T-helper 17 cell (primary cell): ENCODE measurements around the gene GMNC. TPM values are rescaled to one million over a fixed set of nuclear protein-coding genes. Genes with fewer than 3 reads are reported as not detected.
"Not testable (repeated sequence)": the region's sequence is repeated elsewhere in the genome, so short reads cannot be mapped to it uniquely, and the experiment has no call there.

Source experiments
- ATAC-seq: fragments of 150-1000 bp; cut with Tn5 transposase; 2 replicates; pipeline ENCODE4 v1.10.0; 2021; ENCODE audit warnings: mild to moderate bottlenecking, moderate library complexity
- DNase-seq, 3 donors: peaks; one replicate each; pipeline versions ENCODE4 v3.0.0 to v3.0.0-alpha.2; 2020 to 2021
- H3K9me3 ChIP-seq: one replicate; pipeline ENCODE4 v1.7.0; 2013; ENCODE audit warnings: low read length, mild to moderate bottlenecking; ENCODE audit not compliant: control insufficient read depth, poor library complexity, severe bottlenecking
- H3K27ac Mint-ChIP-seq: one replicate; pipeline ENCODE4 v1.8.0; 2022; ENCODE audit warnings: mild to moderate bottlenecking, moderate library complexity, mixed read lengths
- H3K27me3 Mint-ChIP-seq: one replicate; pipeline ENCODE4 v1.8.0; 2022; ENCODE audit warnings: mixed read lengths
- H3K36me3 Mint-ChIP-seq: one replicate; pipeline ENCODE4 v1.8.0; 2022; ENCODE audit warnings: low read depth, mixed read lengths
- H3K4me1 Mint-ChIP-seq: one replicate; pipeline ENCODE4 v1.8.0; 2022; ENCODE audit warnings: mild to moderate bottlenecking, mixed read lengths
- H3K4me3 Mint-ChIP-seq: one replicate; pipeline ENCODE4 v1.8.0; 2022; ENCODE audit warnings: mild to moderate bottlenecking, moderate library complexity, mixed read lengths
- total RNA-seq, 4 donors: library from RNA in 2 of 4; stranded (reverse) in 2 of 4; gene quantifications; one replicate each; pipeline ENCODE4 v1.2.3 and lab custom pipeline; 2022 to 2026

Gene GMNC, protein sequence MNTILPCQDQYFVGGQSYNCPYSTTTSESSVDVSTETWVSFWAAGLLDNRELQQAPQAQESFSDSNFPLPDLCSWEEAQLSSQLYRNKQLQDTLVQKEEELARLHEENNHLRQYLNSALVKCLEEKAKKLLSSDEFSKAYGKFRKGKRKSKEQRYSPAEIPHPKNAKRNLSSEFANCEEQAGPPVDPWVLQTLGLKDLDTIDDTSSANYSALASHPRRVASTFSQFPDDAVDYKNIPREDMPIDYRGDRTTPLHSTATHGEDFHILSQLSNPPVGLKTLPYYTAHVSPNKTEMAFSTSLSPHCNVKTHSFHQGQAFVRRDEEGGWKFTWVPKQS
- total RNA-seq (not detected), total RNA-seq (lab: John Stamatoyannopoulos, UW) (0 reads per million in 2 donors)

DNA sequence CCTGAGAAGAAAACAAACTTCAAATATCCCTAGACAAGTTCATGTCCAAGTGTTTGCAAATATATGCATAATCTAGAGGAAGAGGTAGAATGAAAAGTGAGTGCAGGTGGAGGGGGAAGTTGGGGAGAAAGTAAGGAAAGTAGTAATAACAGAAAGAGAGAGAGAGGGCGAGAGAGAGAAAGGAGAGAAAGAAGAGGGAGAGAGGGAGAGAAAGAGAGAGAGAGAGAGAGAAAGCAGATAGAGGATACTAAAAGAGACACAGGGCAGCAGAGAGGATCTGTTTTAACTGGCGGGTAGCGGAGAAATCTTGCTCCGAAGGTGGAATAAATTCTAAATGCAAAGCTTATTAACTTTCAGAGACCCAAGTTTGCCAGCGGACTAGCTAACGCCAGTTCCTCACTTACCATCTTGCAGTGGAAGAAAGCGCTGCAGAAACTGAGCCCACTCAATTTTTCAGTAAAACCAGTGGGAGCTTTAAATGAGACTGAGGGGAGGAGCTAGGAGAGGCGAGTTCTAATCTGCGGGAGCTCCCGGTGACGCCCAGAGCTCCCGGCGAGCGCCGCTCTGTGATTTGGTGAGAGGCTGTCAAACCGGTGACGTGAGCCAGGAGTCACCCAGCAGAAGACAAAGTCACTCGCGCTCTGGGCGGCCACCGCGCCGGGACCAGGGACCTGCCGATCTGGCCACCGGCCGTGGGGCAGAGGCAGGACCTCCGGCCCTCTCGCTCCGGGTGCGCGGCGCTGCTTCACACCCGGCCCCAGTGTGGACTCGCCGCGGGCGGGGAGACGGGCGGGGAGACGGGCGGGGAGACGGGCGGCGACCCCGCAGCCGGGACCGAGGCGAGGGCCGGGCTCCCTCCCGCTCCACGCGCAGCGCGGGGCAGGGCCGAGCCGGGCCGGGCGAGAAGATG, at the start of gene GMNC:
Gene GMNC, minus strand, starts transcription at position 486 of the 910 bp plus-strand sequence. Its CDS starts 79 bp downstream, at position 407.
- H3K36me3 Mint-ChIP-seq: peaks cover 3% of the 10 kb centered on the region
- peaks cover 65% of the 10 kb centered on the region for H3K27me3 Mint-ChIP-seq
- DNase-seq (peak in 1 of 3 donors; percentile 12), ATAC-seq (peak; percentile 78)
- peak within 1 kb of the TSS; percentile 66 for H3K4me3 Mint-ChIP-seq
- no peaks in the 10 kb centered on the region for H3K4me1 Mint-ChIP-seq
- no peak within 1 kb of the TSS for H3K27ac Mint-ChIP-seq
- no peaks in the 10 kb centered on the region for H3K9me3 ChIP-seq

DNA sequence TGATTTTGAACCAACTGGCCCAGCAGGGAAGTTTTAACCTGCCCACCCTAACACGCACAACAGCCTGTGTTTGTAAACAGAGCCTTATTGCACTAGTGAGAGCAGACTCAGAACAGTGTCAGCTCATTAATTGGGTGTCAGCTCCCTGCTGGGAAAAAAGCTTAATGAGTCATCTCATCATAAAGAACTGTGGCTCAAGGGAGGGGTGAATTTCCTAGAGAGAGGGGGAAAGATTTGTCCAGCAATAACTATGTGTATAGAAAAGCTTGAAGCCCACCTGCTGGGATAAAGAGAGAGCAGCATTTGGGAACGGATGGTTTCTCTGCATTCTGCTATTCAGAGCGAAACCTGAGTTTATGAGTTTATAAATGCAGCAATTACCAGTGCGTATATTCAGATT, 48.9 kb upstream of the GMNC start:
- H3K27ac Mint-ChIP-seq: no peak overlapping the region
- H3K4me1 Mint-ChIP-seq: no peaks in the 10 kb centered on the region
- no peak for DNase-seq
- no peaks in the 10 kb centered on the region for H3K36me3 Mint-ChIP-seq
- no peaks in the 10 kb centered on the region for H3K9me3 ChIP-seq
- ATAC-seq: no peak
- no peak overlapping the region for H3K4me3 Mint-ChIP-seq
- H3K27me3 Mint-ChIP-seq: no peaks in the 10 kb centered on the region

DNA sequence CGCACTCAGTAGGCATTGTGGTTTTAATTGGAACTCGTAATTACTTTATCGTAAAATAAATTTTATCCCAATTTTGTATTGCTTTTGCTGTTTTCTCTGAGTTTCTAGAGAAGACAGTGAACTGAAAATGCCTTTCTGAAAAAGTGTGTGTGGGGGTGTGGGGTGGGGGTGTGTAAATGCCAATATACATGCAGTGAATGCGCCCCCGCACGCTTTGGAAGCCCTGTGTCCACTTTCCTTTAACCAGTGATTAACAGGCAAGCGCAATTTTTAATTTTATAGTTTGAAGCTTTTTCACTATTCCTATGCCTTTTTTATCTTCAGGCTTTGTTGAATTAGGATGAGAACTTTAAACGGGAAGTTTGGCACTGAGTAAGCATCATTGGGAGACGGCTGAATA, 47.4 kb upstream of the GMNC start:
- no peaks in the 10 kb centered on the region for H3K9me3 ChIP-seq
- H3K36me3 Mint-ChIP-seq: no peaks in the 10 kb centered on the region
- no peak overlapping the region for H3K4me3 Mint-ChIP-seq
- H3K4me1 Mint-ChIP-seq: no peaks in the 10 kb centered on the region
- no peaks in the 10 kb centered on the region for H3K27me3 Mint-ChIP-seq
- DNase-seq (no peak), ATAC-seq (no peak)
- H3K27ac Mint-ChIP-seq: no peak overlapping the region

DNA sequence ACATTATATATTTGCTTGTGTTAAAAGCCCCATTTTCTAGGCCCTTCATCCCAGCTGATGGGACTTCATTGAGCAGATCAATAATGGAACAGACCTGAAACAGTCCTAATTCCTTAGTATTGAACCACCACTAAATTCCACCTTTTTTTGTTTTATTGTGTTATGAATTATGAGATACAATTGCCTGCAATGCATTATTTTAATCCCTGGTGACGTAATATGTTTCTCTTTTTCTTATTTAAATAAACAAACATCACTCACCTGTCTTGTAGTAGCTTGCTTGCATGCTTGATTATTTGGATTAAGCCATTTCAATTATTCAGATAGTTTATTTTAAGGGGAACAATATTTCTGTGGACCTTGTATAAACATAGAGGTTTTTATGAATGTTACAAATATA, 40.7 kb upstream of the GMNC start:
- no peak overlapping the region for H3K27ac Mint-ChIP-seq
- no peak overlapping the region for H3K4me3 Mint-ChIP-seq
- no peaks in the 10 kb centered on the region for H3K27me3 Mint-ChIP-seq
- H3K9me3 ChIP-seq: no peaks in the 10 kb centered on the region
- DNase-seq: no peak
- H3K4me1 Mint-ChIP-seq: no peaks in the 10 kb centered on the region
- ATAC-seq: no peak
- H3K36me3 Mint-ChIP-seq: no peaks in the 10 kb centered on the region

DNA sequence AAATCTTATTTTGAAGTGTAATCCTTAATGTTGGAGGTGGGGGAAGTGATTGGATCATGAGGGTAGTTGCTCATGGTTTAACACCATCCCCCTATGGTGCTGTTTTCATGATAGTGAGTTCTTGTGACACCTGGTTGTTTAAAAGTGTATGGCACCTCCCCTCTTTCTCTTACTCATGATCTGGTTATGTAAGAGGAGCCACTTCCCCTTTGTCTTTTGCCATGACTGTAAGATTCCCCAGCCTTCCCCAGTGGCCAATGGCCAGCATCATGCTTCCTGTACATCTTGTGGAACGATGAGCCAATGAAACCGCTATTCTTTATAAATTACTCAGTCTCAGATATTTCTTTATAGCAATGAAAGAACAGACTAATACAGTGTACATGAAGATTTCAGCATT, 39.8 kb upstream of the GMNC start:
- Mint-ChIP-seq H3K36me3 (no peaks in the 10 kb centered on the region), H3K27me3 (no peaks in the 10 kb centered on the region), H3K27ac (no peak overlapping the region), H3K4me1 (no peaks in the 10 kb centered on the region), H3K4me3 (no peak overlapping the region)
- H3K9me3 ChIP-seq: no peaks in the 10 kb centered on the region
- ATAC-seq: no peak
- DNase-seq: no peak

DNA sequence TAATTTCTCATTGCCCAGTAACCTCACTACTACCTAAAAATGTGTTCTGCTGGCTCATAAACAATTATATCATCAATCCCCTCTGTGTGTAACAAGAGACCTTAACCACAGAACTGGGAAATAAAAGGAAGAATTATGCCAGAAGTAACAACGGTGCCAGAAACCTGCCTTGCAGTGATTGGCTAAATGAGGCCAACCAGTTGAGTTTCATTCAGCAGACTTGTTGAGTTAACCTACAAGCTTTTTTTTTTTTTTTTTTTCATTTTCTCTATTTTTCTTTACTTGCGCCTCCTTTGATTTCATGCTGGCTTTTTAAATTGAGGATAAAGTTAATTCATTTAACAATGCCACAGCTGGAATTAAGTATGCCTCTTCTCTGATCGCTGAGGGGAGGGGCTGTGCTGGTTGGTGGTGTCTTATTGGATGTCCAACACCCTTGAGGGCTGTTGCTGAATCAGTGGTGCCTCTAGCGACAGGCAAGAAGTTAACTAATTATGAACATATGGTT, 30.0 kb upstream of the GMNC start:
- no peaks in the 10 kb centered on the region for H3K27me3 Mint-ChIP-seq
- no peak for DNase-seq
- H3K4me1 Mint-ChIP-seq: no peaks in the 10 kb centered on the region
- H3K36me3 Mint-ChIP-seq: no peaks in the 10 kb centered on the region
- no peak overlapping the region for H3K4me3 Mint-ChIP-seq
- H3K27ac Mint-ChIP-seq: no peak overlapping the region
- ATAC-seq: no peak
- no peaks in the 10 kb centered on the region for H3K9me3 ChIP-seq

DNA sequence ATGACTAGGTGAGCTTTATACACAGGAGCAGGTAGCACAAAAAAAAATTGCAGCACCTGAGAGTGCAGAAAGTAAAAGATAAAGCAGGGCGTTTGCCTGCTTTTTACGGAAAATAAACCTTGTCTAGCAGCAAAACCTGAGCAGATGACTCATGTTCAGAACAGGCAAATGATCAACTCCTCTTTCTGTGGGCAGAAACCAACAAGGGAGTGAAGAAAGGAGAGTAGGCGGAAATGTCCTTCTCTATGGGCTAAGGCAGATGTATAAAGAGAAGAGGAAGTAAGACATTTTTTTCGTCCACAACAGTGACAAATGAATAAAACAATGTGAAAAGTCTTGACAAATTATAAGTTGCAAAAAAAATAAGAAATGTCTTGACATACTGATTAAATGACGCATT, 24.5 kb upstream of the GMNC start:
- H3K4me3 Mint-ChIP-seq: no peak overlapping the region
- H3K27ac Mint-ChIP-seq: no peak overlapping the region
- ATAC-seq (no peak), DNase-seq (no peak)
- H3K27me3 Mint-ChIP-seq: no peaks in the 10 kb centered on the region
- no peaks in the 10 kb centered on the region for H3K36me3 Mint-ChIP-seq
- H3K9me3 ChIP-seq: no peaks in the 10 kb centered on the region
- H3K4me1 Mint-ChIP-seq: peaks cover 4% of the 10 kb centered on the region

DNA sequence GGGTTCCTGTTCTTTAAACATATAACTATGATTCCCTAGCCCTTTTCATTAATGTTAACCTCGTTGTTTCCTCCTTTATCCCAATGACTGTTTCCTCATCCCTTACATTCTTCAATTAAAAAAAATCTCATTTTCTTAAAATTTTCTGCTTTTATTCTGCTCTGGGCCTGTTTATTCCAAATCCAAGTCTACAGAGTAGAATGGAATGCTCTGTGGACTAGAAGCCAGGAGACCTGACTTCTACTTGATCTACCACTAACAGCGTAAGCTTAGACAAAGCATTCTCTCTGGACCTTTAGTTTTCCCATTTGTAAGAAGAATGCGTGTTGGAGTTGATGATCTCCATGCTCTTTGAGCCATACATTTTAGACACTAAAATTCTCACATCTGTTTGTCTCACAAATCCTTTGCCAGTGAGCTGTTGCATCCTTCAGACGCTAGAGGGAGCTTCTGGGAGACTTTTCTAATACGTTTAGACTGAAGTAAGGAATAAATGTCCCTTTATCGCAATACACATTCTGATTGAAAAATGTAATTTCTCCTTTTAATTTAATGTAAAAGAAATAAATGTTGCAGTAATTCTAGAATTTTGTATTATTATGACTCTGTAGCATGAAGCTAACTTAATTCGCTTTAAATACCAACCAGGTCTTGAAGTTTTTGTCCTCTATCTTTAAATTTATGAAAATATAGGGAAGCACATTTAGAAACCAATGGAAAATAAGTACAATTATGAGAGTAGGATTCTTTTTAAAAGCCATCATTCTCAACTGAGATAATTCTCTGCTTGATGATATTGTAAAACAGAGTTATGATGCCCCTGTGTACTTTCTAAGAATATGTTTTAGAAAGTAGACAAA, 21.7 kb upstream of the GMNC start:
- Mint-ChIP-seq H3K4me1 (peaks cover 4% of the 10 kb centered on the region), H3K4me3 (no peak overlapping the region), H3K27ac (no peak overlapping the region), H3K27me3 (no peaks in the 10 kb centered on the region), H3K36me3 (no peaks in the 10 kb centered on the region)
- DNase-seq: no peak
- H3K9me3 ChIP-seq: no peaks in the 10 kb centered on the region
- no peak for ATAC-seq

DNA sequence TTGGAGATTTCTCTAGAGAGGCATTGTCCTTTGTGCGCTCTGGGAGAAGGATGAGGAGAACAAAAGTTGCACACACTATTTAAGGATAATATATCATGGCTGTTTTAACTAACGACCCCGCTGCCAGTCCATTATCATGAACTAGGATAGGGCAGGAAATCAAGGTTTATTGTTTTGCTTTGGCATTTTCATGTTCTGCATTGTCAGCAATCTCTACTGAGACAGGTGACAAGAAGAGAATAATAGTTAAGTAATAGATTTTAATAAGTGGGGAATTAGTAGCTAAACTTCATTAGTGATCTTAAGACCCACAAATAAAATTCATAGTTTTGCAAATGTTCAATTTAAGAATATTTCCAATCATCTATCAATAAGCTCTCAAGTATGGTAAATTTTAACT, 20.6 kb upstream of the GMNC start:
- Mint-ChIP-seq H3K4me3 (no peak overlapping the region), H3K36me3 (no peaks in the 10 kb centered on the region), H3K27me3 (no peaks in the 10 kb centered on the region), H3K27ac (no peak overlapping the region), H3K4me1 (peaks cover 4% of the 10 kb centered on the region)
- no peaks in the 10 kb centered on the region for H3K9me3 ChIP-seq
- ATAC-seq (no peak), DNase-seq (no peak)

DNA sequence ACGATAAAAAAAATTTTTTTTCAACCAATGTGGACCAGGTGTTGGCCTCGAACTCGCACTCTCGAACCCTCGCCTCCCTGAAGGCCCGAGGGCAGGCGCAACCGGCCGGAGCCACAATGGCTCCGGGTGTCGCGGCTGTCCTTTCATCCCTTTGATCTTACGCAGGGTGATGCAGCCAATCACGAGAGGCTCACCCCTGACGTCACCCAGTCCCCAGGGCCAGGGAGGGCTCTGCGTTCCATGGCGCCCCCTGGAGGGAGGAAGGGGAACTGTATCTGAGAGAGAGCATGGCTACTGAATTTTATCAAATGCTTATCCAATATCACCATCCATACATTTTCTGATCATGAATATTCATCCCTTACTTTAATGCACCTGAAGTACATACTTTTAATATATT, 15.4 kb upstream of the GMNC start:
- H3K4me3 Mint-ChIP-seq: no peak overlapping the region
- DNase-seq: no peak
- ATAC-seq: no peak
- H3K27ac Mint-ChIP-seq: no peak overlapping the region
- no peaks in the 10 kb centered on the region for H3K27me3 Mint-ChIP-seq
- H3K4me1 Mint-ChIP-seq: no peaks in the 10 kb centered on the region
- no peaks in the 10 kb centered on the region for H3K36me3 Mint-ChIP-seq
- H3K9me3 ChIP-seq: no peaks in the 10 kb centered on the region

DNA sequence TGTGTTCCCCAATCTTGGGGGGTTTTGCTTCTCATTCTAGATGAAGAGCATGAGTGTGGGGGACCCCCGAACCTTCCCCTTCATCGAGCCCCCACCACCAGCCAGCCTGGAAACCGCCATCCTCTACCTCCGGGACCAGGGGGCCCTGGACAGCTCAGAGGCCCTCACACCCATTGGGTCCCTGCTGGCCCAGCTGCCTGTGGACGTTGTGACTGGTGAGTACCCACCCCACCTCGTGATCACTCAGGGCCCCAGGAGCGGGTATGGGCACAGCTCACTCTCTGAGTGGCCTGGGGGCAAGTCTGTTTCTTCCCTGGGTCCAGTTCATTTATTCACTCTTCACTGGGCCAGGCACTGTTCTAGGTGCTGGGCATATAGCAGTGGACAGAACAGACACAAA, 13.9 kb upstream of the GMNC start:
- DNase-seq, H3K9me3 ChIP-seq, H3K36me3 Mint-ChIP-seq, H3K27me3 Mint-ChIP-seq, ATAC-seq, H3K4me1 Mint-ChIP-seq, H3K4me3 Mint-ChIP-seq, H3K27ac Mint-ChIP-seq: not testable (repeated sequence)

DNA sequence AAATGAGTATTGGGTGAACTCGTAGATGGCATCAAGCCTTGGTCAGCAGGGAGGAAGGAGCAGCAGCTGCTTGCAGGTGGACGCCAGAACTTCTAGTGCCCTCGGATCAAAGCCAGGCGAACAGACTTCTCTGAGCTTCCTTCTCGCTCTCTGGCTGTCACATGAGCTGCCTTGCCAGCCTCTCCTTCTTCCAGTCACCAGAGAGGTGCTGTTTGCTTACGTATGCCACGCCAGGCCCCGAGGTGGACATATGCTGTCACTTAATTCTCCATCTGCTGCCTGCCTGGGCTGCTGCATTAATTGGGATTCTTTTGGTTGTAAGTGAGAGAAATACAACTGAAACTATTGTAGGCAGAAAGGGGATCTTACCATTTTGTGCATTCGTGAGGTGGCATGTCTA, 12.6 kb upstream of the GMNC start:
- H3K36me3 Mint-ChIP-seq, H3K27me3 Mint-ChIP-seq, H3K4me3 Mint-ChIP-seq, DNase-seq, ATAC-seq, H3K4me1 Mint-ChIP-seq, H3K9me3 ChIP-seq, H3K27ac Mint-ChIP-seq: not testable (repeated sequence)

DNA sequence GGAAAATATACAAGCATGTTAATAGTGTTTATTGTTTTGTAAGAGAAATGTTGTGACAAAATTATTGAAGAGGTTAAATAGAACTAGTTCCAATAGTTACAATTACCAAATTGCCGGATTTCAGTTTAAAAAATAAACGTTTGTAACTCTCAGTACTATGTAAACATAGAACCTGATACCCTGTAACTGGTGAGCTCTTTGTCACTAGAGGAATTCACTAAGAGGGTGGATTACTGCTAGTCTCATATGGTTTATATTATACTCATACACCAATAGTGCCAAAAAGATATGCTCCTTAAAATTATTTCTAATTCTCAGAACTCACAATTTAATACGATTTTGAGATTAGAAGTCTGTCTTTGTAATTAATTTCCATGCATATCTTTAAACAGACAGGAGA, 7.6 kb upstream of the GMNC start:
- Mint-ChIP-seq H3K36me3 (no peaks in the 10 kb centered on the region), H3K27me3 (peaks cover 13% of the 10 kb centered on the region), H3K27ac (no peak overlapping the region), H3K4me3 (no peak overlapping the region), H3K4me1 (no peaks in the 10 kb centered on the region)
- DNase-seq: no peak
- no peak for ATAC-seq
- no peaks in the 10 kb centered on the region for H3K9me3 ChIP-seq
